Activated T-cell treated with anti-CD3 and anti-CD28 coated beads, Interleukin-2, amount 50 U/mL, for 72 hours (primary cell): ENCODE results near the gene HLA-DQA2. TPM values are rescaled to one million over a fixed set of nuclear protein-coding genes. Genes with fewer than 3 reads are reported as not detected.
"Not testable (repeated sequence)": the region's sequence is repeated elsewhere in the genome, so short reads cannot be mapped to it uniquely, and the experiment has no call there.

Source experiments
- ATAC-seq, 2 donors: fragments of 150-1000 bp; cut with Tn5 transposase; replicated peaks in 1 of 2; 2 replicates each; pipeline ENCODE4 v1.10.0; 2021; ENCODE audit warnings: moderate library complexity in 2 of 2, mild to moderate bottlenecking in 1 of 2
- DNase-seq, 2 donors: peaks; one replicate each; pipeline ENCODE4 v3.0.0; 2021 to 2022; ENCODE audit warnings: mixed read lengths in 1 of 2
- H3K27ac Mint-ChIP-seq: one replicate; pipeline ENCODE4 v1.8.0; 2022; ENCODE audit warnings: mild to moderate bottlenecking, moderate library complexity, mixed read lengths
- H3K27me3 Mint-ChIP-seq: one replicate; pipeline ENCODE4 v1.8.0; 2022; ENCODE audit warnings: low read depth, mixed read lengths
- H3K36me3 Mint-ChIP-seq, 2 donors: one replicate each; pipeline ENCODE4 v1.8.0; 2022; ENCODE audit warnings: mixed read lengths in 2 of 2, mild to moderate bottlenecking in 1 of 2; ENCODE audit not compliant: insufficient read depth in 2 of 2
- H3K4me1 Mint-ChIP-seq: one replicate; pipeline ENCODE4 v1.8.0; 2022; ENCODE audit warnings: low read depth, mixed read lengths
- H3K4me3 Mint-ChIP-seq, 2 donors: one replicate each; pipeline ENCODE4 v1.8.0; 2022; ENCODE audit warnings: mild to moderate bottlenecking in 2 of 2, mixed read lengths in 2 of 2, moderate library complexity in 2 of 2
- H3K9me3 Mint-ChIP-seq, 2 donors: one replicate each; pipeline ENCODE4 v1.8.0; 2022; ENCODE audit warnings: mixed read lengths in 2 of 2
- total RNA-seq, 2 donors: library from RNA; stranded (reverse); gene quantifications; one replicate each; pipeline ENCODE4 v1.2.3, GENCODE V29; 2022

HLA-DQA2 gene
- total RNA-seq, 2 donors from 2014 or later = 1.2 TPM; not detected in 1

DNA sequence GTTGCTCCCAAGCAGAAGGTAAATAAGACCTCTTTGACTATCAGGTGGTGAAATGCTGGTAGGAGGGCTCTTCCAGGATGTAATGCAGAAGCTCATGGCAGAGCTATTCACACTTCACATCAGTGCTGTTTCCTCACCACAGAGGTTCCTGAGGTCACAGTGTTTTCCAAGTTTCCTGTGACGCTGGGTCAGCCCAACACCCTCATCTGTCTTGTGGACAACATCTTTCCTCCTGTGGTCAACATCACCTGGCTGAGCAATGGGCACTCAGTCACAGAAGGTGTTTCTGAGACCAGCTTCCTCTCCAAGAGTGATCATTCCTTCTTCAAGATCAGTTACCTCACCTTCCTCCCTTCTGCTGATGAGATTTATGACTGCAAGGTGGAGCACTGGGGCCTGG lies 4.5 kb downstream of the HLA-DQA2 start:
- not testable (repeated sequence) for H3K4me1 Mint-ChIP-seq, H3K9me3 Mint-ChIP-seq, ATAC-seq, DNase-seq, H3K4me3 Mint-ChIP-seq, H3K27ac Mint-ChIP-seq, H3K36me3 Mint-ChIP-seq
- peaks cover 37% of the 10 kb centered on the region for H3K27me3 Mint-ChIP-seq

- Mint-ChIP-seq H3K4me3 (no peak overlapping the region), H3K36me3 (no peaks in the 10 kb centered on the region), H3K4me1 (no peaks in the 10 kb centered on the region), H3K27ac (no peak overlapping the region), H3K27me3 (peaks cover 51% of the 10 kb centered on the region), H3K9me3 (no peaks in the 10 kb centered on the region)
- ATAC-seq (no peak), DNase-seq (no peak)
Observed at GRCh38 chr6:32752580-32752979, 11.4 kb downstream of the HLA-DQA2 start.

GRCh38 chr6:32759669-32760068 lies 18.5 kb downstream of the HLA-DQA2 start:
- DNase-seq = no peak
- Mint-ChIP-seq H3K4me1 (no peaks in the 10 kb centered on the region), H3K9me3 (no peaks in the 10 kb centered on the region), H3K4me3 (no peak overlapping the region), H3K36me3 (no peaks in the 10 kb centered on the region), H3K27ac (no peak overlapping the region), H3K27me3 (peaks cover 37% of the 10 kb centered on the region)
- ATAC-seq = no peak

DNA sequence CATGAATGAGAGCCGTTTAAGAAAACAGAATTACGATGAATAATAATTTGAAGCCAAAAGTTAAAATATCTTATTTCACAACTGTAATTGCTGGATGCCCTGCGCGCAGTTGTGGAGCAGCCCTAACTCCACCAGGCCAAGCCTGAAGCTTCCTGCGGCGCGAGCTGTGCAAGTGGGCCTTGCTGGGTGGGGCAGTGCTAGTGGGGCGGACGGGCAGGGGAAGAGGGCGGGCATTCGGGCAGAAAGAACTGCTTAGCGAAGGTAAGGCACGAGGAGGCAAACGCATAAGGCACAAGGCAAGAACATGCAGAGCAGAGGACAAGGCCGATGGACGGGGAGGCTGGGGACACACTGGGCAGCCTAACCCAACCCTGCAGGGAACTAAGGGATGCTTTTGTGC lies 19.9 kb downstream of the HLA-DQA2 start:
- no peaks in the 10 kb centered on the region for H3K36me3 Mint-ChIP-seq
- peak overlapping the region in 1 of 2 donors; percentile 11 for H3K4me3 Mint-ChIP-seq
- H3K4me1 Mint-ChIP-seq = no peaks in the 10 kb centered on the region
- no peaks in the 10 kb centered on the region for H3K9me3 Mint-ChIP-seq
- H3K27ac Mint-ChIP-seq = no peak overlapping the region
- DNase-seq (no peak), ATAC-seq (peak in 1 of 2 donors; percentile 32)
- H3K27me3 Mint-ChIP-seq = peaks cover 40% of the 10 kb centered on the region

DNA sequence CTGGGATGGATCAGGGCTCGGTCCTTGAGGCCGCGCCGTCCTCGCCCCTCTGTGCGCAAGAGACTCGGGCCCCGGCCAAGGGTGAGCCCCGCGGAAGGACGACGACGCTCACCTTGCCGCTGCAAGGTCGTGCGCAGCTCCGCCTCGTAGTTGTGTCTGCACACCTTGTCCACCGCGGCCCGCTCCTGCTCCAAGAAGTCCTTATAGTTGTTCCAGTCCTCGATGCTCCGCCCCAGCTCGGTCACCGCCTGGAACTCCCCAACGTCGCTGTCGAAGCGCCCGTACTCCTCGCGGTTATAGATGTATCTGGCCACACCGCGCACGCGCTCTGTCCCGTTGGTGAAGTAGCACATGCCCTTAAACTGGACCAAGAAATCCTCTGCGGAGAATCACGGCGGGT lies 20.4 kb downstream of the HLA-DQA2 start:
- no peak for DNase-seq
- Mint-ChIP-seq H3K36me3 (no peaks in the 10 kb centered on the region), H3K4me3 (no peak overlapping the region), H3K9me3 (no peaks in the 10 kb centered on the region), H3K4me1 (no peaks in the 10 kb centered on the region), H3K27me3 (peaks cover 44% of the 10 kb centered on the region), H3K27ac (no peak overlapping the region)
- ATAC-seq = no peak

DNA sequence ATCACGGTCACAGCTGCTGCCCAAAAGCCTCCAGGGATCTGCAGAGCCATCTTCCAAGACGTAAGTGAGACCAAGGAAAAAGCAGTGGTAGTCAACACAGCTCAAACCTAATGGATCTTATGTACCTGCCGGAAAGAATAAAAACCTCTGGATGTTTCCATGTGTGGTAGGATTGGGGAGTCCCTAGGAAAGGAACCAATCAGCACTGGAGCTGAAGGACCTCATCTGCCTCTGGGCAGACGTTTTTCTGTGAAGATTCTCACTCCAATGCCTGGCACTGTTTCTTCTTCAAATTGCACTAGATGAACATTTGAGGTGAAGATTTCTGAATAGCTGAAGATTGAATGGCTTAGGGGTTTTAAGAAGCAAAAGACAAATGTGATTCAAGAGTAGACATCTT lies 22.2 kb downstream of the HLA-DQA2 start, which contains the start of gene HLA-DQB2:
TSS of gene HLA-DQB2 (minus strand) at position 112 of the 400 bp plus-strand sequence. CDS start at position 50, 62 bp downstream.
- no peak within 1 kb of the TSS for H3K27ac Mint-ChIP-seq
- peaks cover 56% of the 10 kb centered on the region for H3K27me3 Mint-ChIP-seq
- DNase-seq (no peak), ATAC-seq (peak in 1 of 2 donors; percentile 38)
- no peaks in the 10 kb centered on the region for H3K9me3 Mint-ChIP-seq
- H3K36me3 Mint-ChIP-seq = no peaks in the 10 kb centered on the region
- H3K4me3 Mint-ChIP-seq = peak within 1 kb of the TSS in 1 of 2 donors; percentile 6
- no peaks in the 10 kb centered on the region for H3K4me1 Mint-ChIP-seq

DNA sequence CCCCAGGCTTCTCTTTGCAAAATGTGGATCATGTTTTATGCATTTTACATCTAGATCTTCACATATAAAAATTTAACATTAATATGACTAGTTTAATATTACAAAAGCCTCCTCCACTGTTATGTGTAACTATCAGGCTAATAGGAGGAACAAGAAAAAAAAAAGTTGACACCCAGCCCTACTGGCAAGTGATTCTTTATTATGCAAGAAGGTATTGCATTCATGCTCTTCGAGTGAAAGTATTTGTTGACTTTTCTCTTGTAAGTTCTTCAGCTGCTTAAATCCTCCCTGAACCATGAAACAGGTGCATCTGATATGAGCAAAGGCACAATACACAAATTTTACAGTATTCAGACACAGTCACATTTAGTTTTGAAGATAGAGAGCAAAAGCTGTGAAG lies 22.9 kb downstream of the HLA-DQA2 start:
- DNase-seq (no peak), ATAC-seq (no peak)
- H3K9me3 Mint-ChIP-seq = no peaks in the 10 kb centered on the region
- no peak overlapping the region for H3K27ac Mint-ChIP-seq
- H3K4me3 Mint-ChIP-seq = no peak overlapping the region
- no peaks in the 10 kb centered on the region for H3K4me1 Mint-ChIP-seq
- H3K27me3 Mint-ChIP-seq = peaks cover 62% of the 10 kb centered on the region
- no peaks in the 10 kb centered on the region for H3K36me3 Mint-ChIP-seq

DNA sequence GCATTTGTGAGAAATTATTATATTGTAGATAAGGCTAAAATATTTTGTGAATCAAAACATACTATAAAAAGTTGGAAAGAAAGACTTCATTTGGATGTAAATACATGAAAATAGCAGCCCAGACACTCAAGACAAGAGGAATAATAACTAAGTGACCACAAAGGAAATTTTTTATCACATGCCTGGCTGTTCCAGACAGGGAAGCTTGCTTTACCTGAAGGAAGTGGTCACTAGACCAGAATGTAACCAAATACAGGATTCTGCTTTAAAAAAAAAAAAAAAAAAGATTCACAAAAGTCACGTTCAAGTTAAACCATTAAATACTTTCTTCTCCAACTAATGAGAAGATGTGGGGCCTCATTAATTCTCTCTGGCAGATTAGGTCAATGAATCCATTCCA lies 31.5 kb downstream of the HLA-DQA2 start:
- Mint-ChIP-seq H3K9me3 (no peaks in the 10 kb centered on the region), H3K27me3 (peaks cover 48% of the 10 kb centered on the region), H3K4me1 (no peaks in the 10 kb centered on the region), H3K27ac (no peak overlapping the region), H3K36me3 (no peaks in the 10 kb centered on the region), H3K4me3 (no peak overlapping the region)
- ATAC-seq (no peak), DNase-seq (no peak)

DNA sequence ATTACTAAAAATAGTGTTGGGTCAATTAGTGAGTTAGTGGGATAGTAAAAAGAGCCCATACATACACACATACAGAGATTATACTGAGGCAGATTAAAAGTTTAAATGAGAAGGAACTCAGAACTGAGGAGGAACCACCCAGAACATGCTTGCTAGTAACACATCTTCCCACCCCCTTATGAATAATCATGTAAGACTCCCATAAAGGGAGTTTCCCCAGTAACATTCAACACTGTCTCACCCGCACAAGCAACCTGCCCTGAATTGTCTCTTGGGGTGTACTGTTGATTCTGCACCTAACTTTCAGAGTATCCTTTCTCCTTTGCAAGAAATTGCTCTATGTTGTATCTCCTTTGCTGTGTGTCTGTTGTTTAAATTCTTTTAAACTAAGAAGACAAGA lies 33.2 kb downstream of the HLA-DQA2 start:
- DNase-seq = no peak
- Mint-ChIP-seq H3K27me3 (peaks cover 33% of the 10 kb centered on the region), H3K27ac (no peak overlapping the region), H3K4me1 (no peaks in the 10 kb centered on the region), H3K36me3 (no peaks in the 10 kb centered on the region), H3K4me3 (no peak overlapping the region), H3K9me3 (no peaks in the 10 kb centered on the region)
- no peak for ATAC-seq

GRCh38 chr6:32775071-32775470 lies 33.9 kb downstream of the HLA-DQA2 start:
- DNase-seq (no peak), ATAC-seq (no peak)
- Mint-ChIP-seq H3K27ac (no peak overlapping the region), H3K4me1 (no peaks in the 10 kb centered on the region), H3K9me3 (no peaks in the 10 kb centered on the region), H3K36me3 (no peaks in the 10 kb centered on the region), H3K27me3 (peaks cover 26% of the 10 kb centered on the region), H3K4me3 (no peak overlapping the region)

DNA sequence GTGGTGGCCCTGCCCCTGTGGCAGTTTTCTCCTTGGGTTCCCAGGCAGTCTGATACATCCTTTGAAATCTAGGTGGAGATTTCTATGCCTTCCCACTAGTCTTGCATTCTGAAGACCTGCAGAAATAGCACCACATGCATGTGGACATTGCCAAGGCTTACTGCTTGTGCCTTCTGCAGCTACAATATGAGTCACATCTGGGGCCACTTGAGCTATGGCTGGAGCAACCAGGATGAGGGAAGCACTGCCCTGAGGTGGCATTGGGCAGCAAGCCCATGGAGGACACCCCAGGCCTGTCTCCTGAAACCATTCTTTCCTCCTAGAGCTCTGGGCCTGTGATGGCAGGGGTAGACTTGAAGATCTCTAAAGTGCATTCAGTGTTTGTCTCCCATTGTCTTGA lies 37.8 kb downstream of the HLA-DQA2 start:
- Mint-ChIP-seq H3K9me3 (no peaks in the 10 kb centered on the region), H3K4me1 (no peaks in the 10 kb centered on the region), H3K27ac (no peak overlapping the region), H3K27me3 (peaks cover 14% of the 10 kb centered on the region), H3K36me3 (peaks cover 0 to 3% of the 10 kb centered on the region in 2 donors), H3K4me3 (no peak overlapping the region)
- ATAC-seq = no peak
- no peak for DNase-seq

DNA sequence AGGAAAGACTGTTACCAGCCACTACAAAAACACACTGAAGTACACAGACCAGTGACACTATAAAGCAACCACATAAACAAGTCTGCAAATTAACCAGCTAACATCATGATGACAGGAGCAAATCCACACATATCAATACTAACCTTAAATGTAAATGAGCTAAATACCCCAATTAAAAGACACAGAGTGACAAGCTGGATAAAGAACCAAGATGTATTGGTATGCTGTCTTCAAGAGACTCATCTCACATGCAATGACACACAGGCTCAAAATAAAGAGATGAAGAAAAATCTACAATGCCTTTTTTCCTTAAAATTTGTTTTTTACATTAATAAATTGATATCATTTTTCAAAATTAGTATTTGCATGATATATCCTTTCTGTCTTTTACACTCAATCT lies 41.7 kb downstream of the HLA-DQA2 start:
- H3K4me3 Mint-ChIP-seq, H3K9me3 Mint-ChIP-seq, DNase-seq, ATAC-seq, H3K27ac Mint-ChIP-seq, H3K4me1 Mint-ChIP-seq, H3K36me3 Mint-ChIP-seq: not testable (repeated sequence)
- peaks cover 39% of the 10 kb centered on the region for H3K27me3 Mint-ChIP-seq

- H3K36me3 Mint-ChIP-seq = peaks cover 0 to 3% of the 10 kb centered on the region in 2 donors
- DNase-seq = peak; percentile 29 to 46
- no peaks in the 10 kb centered on the region for H3K9me3 Mint-ChIP-seq
- H3K4me1 Mint-ChIP-seq = no peaks in the 10 kb centered on the region
- no peak overlapping the region for H3K4me3 Mint-ChIP-seq
- H3K27me3 Mint-ChIP-seq = peaks cover 48% of the 10 kb centered on the region
- H3K27ac Mint-ChIP-seq = no peak overlapping the region
- ATAC-seq = peak; percentile 69 to 70
Observed at GRCh38 chr6:32785781-32786533, 44.8 kb downstream of the HLA-DQA2 start.

- H3K27me3 Mint-ChIP-seq = peaks cover 77% of the 10 kb centered on the region
- no peak overlapping the region for H3K27ac Mint-ChIP-seq
- DNase-seq (no peak), ATAC-seq (no peak)
- H3K4me3 Mint-ChIP-seq = no peak overlapping the region
- no peaks in the 10 kb centered on the region for H3K9me3 Mint-ChIP-seq
- peaks cover 16% of the 10 kb centered on the region for H3K4me1 Mint-ChIP-seq
- H3K36me3 Mint-ChIP-seq = no peaks in the 10 kb centered on the region
Observed at GRCh38 chr6:32790306-32790705, 49.1 kb downstream of the HLA-DQA2 start.
